ENCODE data around the gene CXCR4. TPM values are rescaled to one million over a fixed set of nuclear protein-coding genes. Genes with fewer than 3 reads are reported as not detected.

CXCR4 gene
- total and polyA plus RNA-seq, 9 of the 15 experiments (the other 6 are each of a cell fraction or from before 2014, with no cell fraction given): 0.07 to 0.45 (median 0.17) TPM; not detected in 3

DNA sequence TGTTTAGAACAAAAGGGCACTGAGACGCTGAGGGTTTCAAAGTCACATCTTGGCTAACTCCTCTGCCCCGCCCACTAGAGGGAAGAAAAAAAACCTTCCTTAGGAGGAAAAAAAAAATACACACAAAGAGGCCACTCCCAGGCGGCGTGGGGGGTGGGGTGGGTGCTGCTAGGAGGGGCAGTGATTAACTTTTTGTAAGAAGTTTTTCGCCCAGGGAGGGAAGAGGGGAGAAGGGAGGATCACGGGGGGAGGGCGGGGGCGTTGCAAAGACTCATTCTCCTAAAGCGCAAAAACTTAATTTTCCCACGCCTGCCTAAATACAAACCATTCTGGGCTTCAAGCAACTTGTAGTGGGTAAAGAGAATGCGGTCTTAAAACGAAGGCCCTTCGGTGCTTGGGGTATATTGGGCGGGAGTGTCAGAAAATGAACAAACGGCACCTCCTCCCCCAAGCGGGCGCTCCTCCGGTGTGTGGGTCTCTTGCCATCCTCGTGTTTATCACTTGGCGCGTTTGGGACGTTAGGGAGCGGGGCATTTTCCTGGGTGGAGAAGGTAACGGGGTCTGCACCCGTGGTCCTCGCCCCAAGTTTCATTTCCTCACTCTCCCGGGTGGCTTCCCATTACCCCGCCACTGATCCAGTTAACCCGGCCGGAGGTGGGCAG, 1.7 kb downstream of the CXCR4 start:
- Histone ChIP-seq H3K79me2 (ENCODE audit: control insufficient read depth, insufficient read depth, low read length) (no peaks in the 10 kb centered on the region), H4K20me1 (replicated peaks; ENCODE audit: control insufficient read depth, insufficient read depth, low read length) (peaks cover 4% of the 10 kb centered on the region; the same call in 1 of the 2 replicates), H3K9ac (ENCODE audit: insufficient read depth in 1 of 2, low read depth in 2 of 2, low read length in 2 of 2) (no peak overlapping the region), H3K4me1 (replicated peaks in 1 of 2; ENCODE audit: control insufficient read depth in 2 of 2, insufficient read depth in 2 of 2, low read length in 2 of 2) (peaks cover 0 to 19% of the 10 kb centered on the region in 2 experiments; a peak in 3 of 5 replicates), H3K27ac (ENCODE audit: extremely low read depth, low read depth, low read length) (no peak overlapping the region), H3K4me2 (ENCODE audit: insufficient read depth, low read length) (no peak overlapping the region), H3K9me1 (ENCODE audit: control insufficient read depth, insufficient read depth, low read length) (no peaks in the 10 kb centered on the region), H3K36me3 (ENCODE audit: control insufficient read depth, insufficient read depth, low read length) (no peaks in the 10 kb centered on the region), H3K4me3 (no peak overlapping the region), H3K27me3 (ENCODE audit: control insufficient read depth in 2 of 2, insufficient read depth in 2 of 2, low read length in 2 of 2) (peaks cover 22 to 33% of the 10 kb centered on the region in 2 experiments; a peak in 4 of 5 replicates), H2AFZ (ENCODE audit: low read depth, low read length) (no peak overlapping the region), H3K9me3 (replicated peaks; ENCODE audit: control insufficient read depth, insufficient read depth, low read depth, low read length) (no peaks in the 10 kb centered on the region)
- POLR2A ChIA-PET: no interaction called here
- TF ChIP-seq ZNF384 (IDR thresholded peaks at IDR 0.05; ENCODE audit: low read depth, low read length): peak; percentile 71
- TF ChIP-seq RBM25 (IDR thresholded peaks at IDR 0.05; ENCODE audit: low read depth, low read length, severe bottlenecking): no peak
- 20% methylated on average over 19 of the region's 30 CpGs for WGBS (ENCODE audit: insufficient coverage, low coverage, missing lambda C conversion rate)
- CTCF ChIA-PET (ENCODE audit: low intra/inter-chr PET ratio): no interaction called here
- FAIRE-seq: no peak
- ATAC-seq: 0 out of 3 replicates have a peak, but pooled peaks have one; percentile 24
- BruUV-seq (replicated peaks): no TSS peak
- intact Hi-C loops (cut with micrococcal nuclease) (no loop called here), in situ Hi-C loops (cut with MboI) (no loop called here)
- peak in 2 of 4 experiments; percentile 15 to 31 for DNase-seq (ENCODE audit: extremely low read depth in 1 of 4, low spot score in 3 of 4)

DNA sequence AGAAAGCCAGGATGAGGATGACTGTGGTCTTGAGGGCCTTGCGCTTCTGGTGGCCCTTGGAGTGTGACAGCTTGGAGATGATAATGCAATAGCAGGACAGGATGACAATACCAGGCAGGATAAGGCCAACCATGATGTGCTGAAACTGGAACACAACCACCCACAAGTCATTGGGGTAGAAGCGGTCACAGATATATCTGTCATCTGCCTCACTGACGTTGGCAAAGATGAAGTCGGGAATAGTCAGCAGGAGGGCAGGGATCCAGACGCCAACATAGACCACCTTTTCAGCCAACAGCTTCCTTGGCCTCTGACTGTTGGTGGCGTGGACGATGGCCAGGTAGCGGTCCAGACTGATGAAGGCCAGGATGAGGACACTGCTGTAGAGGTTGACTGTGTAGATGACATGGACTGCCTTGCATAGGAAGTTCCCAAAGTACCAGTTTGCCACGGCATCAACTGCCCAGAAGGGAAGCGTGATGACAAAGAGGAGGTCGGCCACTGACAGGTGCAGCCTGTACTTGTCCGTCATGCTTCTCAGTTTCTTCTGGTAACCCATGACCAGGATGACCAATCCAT, 2.7 kb downstream of the CXCR4 start:
- CTCF ChIA-PET (ENCODE audit: low intra/inter-chr PET ratio): no interaction called here
- Histone ChIP-seq H2AFZ (ENCODE audit: low read depth, low read length) (no peak overlapping the region), H3K4me1 (replicated peaks in 1 of 2; ENCODE audit: control insufficient read depth in 2 of 2, insufficient read depth in 2 of 2, low read length in 2 of 2) (peaks cover 0 to 19% of the 10 kb centered on the region in 2 experiments; a peak in 3 of 5 replicates), H3K27me3 (ENCODE audit: control insufficient read depth in 2 of 2, insufficient read depth in 2 of 2, low read length in 2 of 2) (peaks cover 22 to 33% of the 10 kb centered on the region in 2 experiments; a peak in 4 of 5 replicates), H3K79me2 (ENCODE audit: control insufficient read depth, insufficient read depth, low read length) (no peaks in the 10 kb centered on the region), H3K9me1 (ENCODE audit: control insufficient read depth, insufficient read depth, low read length) (no peaks in the 10 kb centered on the region), H3K36me3 (ENCODE audit: control insufficient read depth, insufficient read depth, low read length) (no peaks in the 10 kb centered on the region), H4K20me1 (replicated peaks; ENCODE audit: control insufficient read depth, insufficient read depth, low read length) (peaks cover 4% of the 10 kb centered on the region; the same call in 1 of the 2 replicates), H3K27ac (ENCODE audit: extremely low read depth, low read depth, low read length) (no peak overlapping the region), H3K4me3 (no peak overlapping the region), H3K9me3 (replicated peaks; ENCODE audit: control insufficient read depth, insufficient read depth, low read depth, low read length) (no peaks in the 10 kb centered on the region), H3K9ac (ENCODE audit: insufficient read depth in 1 of 2, low read depth in 2 of 2, low read length in 2 of 2) (no peak overlapping the region), H3K4me2 (ENCODE audit: insufficient read depth, low read length) (no peak overlapping the region)
- in situ Hi-C loops (cut with MboI): no loop called here
- BruUV-seq (replicated peaks): no TSS peak
- intact Hi-C loops (cut with micrococcal nuclease): no loop called here
- ATAC-seq (no peak), FAIRE-seq (no peak), DNase-seq (ENCODE audit: extremely low read depth in 1 of 4, low spot score in 3 of 4) (no peak)
- 2% methylated on average over 12 of the region's 12 CpGs for WGBS (ENCODE audit: insufficient coverage, low coverage, missing lambda C conversion rate)
- POLR2A ChIA-PET: no interaction called here
- TF ChIP-seq EWSR1 (IDR thresholded peaks at IDR 0.05; ENCODE audit: borderline replicate concordance, low read depth, partially characterized antibody): no peak
- no peak for TF ChIP-seq TCF3 (CRISPR knock-in tag; IDR thresholded peaks at IDR 0.05)
- TF ChIP-seq, protein P1, sequence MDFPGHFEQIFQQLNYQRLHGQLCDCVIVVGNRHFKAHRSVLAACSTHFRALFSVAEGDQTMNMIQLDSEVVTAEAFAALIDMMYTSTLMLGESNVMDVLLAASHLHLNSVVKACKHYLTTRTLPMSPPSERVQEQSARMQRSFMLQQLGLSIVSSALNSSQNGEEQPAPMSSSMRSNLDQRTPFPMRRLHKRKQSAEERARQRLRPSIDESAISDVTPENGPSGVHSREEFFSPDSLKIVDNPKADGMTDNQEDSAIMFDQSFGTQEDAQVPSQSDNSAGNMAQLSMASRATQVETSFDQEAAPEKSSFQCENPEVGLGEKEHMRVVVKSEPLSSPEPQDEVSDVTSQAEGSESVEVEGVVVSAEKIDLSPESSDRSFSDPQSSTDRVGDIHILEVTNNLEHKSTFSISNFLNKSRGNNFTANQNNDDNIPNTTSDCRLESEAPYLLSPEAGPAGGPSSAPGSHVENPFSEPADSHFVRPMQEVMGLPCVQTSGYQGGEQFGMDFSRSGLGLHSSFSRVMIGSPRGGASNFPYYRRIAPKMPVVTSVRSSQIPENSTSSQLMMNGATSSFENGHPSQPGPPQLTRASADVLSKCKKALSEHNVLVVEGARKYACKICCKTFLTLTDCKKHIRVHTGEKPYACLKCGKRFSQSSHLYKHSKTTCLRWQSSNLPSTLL (IDR thresholded peaks at IDR 0.05): no peak
- TF ChIP-seq, protein P2, sequence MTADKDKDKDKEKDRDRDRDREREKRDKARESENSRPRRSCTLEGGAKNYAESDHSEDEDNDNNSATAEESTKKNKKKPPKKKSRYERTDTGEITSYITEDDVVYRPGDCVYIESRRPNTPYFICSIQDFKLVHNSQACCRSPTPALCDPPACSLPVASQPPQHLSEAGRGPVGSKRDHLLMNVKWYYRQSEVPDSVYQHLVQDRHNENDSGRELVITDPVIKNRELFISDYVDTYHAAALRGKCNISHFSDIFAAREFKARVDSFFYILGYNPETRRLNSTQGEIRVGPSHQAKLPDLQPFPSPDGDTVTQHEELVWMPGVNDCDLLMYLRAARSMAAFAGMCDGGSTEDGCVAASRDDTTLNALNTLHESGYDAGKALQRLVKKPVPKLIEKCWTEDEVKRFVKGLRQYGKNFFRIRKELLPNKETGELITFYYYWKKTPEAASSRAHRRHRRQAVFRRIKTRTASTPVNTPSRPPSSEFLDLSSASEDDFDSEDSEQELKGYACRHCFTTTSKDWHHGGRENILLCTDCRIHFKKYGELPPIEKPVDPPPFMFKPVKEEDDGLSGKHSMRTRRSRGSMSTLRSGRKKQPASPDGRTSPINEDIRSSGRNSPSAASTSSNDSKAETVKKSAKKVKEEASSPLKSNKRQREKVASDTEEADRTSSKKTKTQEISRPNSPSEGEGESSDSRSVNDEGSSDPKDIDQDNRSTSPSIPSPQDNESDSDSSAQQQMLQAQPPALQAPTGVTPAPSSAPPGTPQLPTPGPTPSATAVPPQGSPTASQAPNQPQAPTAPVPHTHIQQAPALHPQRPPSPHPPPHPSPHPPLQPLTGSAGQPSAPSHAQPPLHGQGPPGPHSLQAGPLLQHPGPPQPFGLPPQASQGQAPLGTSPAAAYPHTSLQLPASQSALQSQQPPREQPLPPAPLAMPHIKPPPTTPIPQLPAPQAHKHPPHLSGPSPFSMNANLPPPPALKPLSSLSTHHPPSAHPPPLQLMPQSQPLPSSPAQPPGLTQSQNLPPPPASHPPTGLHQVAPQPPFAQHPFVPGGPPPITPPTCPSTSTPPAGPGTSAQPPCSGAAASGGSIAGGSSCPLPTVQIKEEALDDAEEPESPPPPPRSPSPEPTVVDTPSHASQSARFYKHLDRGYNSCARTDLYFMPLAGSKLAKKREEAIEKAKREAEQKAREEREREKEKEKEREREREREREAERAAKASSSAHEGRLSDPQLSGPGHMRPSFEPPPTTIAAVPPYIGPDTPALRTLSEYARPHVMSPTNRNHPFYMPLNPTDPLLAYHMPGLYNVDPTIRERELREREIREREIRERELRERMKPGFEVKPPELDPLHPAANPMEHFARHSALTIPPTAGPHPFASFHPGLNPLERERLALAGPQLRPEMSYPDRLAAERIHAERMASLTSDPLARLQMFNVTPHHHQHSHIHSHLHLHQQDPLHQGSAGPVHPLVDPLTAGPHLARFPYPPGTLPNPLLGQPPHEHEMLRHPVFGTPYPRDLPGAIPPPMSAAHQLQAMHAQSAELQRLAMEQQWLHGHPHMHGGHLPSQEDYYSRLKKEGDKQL (CRISPR knock-in tag; IDR thresholded peaks at IDR 0.05; ENCODE audit: borderline replicate concordance): no peak

All from K562 (cell line).